Activated CD4-positive, alpha-beta T cell treated with anti-CD3 and anti-CD28 coated beads, Interleukin-2, Interleukin-6, amounts not matched to agents 100 ng/mL and 50 ng/mL, durations not matched to agents 16 hours and 8 hours (primary cell): ENCODE results near the gene ITGBL1.
"Not testable (repeated sequence)": the region's sequence is repeated elsewhere in the genome, so short reads cannot be mapped to it uniquely, and the experiment has no call there.

Experiments used
- DNase-seq: peaks from one replicate; pipeline ENCODE4 v3.0.0-alpha.2; 2020

The ITGBL1 gene

GRCh38 chr13:101514695-101515275, 62.3 kb downstream of the ITGBL1 start:
- peak; percentile 30 for DNase-seq

- peak; percentile 16 for DNase-seq
Measured at GRCh38 chr13:101515504-101515903, 63.0 kb downstream of the ITGBL1 start.

DNA sequence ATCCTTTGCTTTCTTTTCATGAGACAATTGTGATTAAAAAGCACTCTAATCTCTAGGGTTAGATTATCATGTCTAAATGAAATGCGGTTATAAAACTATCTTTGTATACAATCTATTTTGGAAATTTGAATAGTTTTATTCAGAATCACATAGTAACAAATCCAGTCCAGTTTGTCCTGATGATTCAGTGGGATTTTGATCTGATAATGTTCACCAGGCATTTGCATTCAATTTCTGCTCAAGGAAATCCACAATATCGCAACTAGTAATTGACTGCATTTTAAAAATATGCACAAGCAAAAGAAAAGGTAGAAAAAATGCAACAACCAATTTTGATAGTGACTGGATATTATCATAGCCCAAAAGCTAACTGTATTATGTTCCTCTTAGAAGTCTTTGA, 63.8 kb downstream of the ITGBL1 start:
- no peak for DNase-seq

DNA sequence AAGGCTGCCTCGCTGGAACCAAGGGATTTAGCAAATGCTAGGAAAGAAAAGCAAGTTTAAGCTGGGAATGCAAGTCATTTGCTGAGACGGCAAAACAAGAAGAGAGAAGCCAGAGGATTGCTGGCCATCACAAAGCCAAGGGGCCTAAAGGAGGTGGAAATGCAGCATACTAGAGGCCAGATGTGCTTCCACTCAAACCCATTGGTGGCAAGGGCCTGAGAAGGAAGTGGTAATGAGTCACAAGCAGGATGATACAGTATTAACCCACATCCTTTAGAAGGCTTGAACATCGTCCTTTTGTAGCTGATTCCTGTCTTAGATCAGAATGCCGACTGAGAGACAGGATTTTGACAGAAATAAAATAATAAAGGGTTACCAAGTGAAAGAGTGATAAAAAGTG, 68.2 kb downstream of the ITGBL1 start:
- peak; percentile 62 for DNase-seq

GRCh38 chr13:101521371-101521770, 68.9 kb downstream of the ITGBL1 start:
- no peak for DNase-seq

- no peak for DNase-seq
Measured at GRCh38 chr13:101522607-101523006, 70.1 kb downstream of the ITGBL1 start.

DNA sequence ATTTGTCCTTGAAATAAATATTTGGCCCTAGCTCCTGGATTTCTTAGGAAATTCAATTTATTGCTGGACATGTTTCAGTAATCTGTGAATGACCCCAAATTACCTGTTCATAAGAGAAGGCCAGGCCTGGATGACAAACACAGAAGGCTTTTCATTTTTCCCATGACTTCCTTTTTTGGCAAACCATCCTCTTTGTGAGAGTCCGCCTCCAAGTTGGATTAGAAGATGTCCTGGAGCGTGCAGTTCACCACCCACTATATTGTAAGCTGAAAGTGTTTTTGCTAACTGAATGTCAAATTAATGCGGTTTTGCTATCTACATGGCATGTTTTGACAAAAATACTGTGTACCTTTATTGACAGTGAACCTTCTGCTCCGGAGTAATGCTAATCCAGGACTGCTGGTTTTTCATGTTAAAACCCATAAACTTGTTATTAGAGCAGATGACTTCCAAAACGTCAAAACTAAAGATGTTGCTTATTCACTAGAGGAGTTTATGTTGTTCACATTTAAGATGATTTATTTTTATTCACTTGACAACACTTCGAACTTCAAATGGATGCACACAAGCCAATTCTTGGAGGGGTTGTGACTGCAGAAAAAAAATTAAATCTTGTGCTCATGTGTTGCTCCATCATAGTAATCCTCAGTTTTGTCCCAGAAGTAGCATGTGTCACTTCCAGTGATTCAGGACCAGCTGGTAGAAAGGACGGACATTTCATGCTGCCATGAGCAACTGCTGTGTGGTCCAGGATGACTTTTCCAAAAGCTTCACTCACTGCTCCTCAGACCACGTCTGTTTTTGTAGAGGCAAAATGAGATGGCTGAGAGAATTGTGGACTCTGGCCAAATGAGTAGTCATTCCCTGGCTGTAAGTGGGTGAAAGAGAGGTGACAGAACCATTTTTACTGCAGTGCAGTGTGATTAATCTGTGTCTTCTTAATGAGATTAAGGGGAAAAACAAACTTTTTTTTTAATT, 71.0 kb downstream of the ITGBL1 start:
- DNase-seq = no peak

DNA sequence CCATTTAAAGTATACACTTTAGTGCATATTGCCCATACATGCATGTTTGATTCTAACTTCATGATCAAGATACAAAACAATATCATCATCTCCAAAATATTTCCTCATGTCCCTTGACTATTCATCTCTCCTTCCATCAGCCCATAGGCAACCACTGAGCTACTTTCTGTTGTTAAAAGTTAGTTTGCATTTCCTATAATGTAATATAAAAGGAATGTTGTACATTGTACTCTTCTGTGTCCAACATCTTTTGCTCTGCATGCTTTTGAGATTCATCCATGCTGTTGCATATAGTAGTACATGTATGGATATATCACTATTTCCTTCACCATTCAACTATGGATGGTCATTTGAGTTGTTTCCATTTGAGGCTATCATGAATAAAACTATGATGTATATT, 74.7 kb downstream of the ITGBL1 start:
- no peak for DNase-seq

DNA sequence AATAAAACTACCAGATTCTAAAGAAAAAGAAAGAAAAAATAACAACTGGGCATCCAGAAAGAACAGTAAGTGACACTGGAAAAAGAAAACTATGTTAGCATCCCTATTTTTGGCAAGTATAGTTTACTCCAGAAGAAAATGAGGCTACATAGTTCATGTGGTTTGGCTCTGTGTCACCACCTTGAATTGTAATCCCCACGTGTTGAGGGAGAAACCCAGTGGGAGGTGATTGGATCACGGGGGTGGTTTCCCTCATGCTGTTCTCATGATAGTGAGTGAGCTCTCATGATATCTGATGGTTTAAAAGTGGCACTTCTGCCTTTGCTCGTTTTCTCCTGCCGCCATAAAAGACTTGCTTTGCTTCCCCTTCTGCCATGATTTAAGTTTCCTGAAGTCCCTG, 76.9 kb downstream of the ITGBL1 start:
- DNase-seq = peak; percentile 2

DNA sequence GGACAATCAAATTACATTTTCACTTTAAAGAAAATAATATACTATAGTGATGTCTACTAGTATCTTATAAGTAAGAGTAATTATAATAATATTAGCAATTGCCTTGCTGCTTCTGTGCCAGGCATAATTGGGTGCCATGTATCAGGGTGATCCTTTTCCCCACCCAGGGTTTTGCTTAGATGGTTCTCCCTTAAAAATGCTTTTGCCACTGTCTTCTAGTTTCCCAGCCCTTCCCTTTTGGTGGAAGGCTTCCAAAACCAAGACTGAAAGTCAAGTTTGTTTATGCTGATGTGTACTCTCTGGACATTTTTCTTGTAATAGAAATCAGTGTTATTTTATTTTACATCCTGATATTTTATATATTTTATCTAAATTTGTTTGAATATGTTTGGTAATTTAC, 77.8 kb downstream of the ITGBL1 start:
- DNase-seq = no peak

DNA sequence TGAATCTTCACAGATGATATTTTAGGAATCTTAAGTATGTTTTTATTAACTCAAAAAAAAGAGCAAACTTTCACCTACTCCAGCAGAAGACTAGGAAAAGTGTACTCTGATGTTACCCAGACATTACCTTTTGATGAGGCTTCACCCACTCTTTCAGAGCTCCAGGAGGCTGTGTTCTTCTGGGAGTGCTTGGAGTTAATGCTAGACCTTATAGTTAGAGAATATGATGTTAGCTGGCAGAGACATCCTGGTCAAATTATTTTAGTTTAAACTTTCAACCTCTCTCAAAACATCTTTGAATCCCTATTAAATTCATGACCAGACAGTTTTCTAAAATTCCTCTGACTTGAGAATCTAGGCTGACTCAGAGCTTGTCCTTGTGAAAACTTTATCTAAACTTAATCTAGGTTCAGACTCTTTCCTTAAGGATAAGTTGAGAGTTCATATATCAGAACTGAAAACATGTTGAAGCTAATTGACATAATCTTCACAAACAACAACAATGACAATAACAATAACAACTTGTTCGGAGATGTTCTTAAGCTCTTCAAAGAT, 82.8 kb downstream of the ITGBL1 start:
- DNase-seq = no peak

GRCh38 chr13:101536079-101536478, 83.6 kb downstream of the ITGBL1 start:
- no peak for DNase-seq

GRCh38 chr13:101544544-101544943, 92.1 kb downstream of the ITGBL1 start:
- DNase-seq = not testable (repeated sequence)

GRCh38 chr13:101544979-101545378, 92.5 kb downstream of the ITGBL1 start:
- DNase-seq = no peak

DNA sequence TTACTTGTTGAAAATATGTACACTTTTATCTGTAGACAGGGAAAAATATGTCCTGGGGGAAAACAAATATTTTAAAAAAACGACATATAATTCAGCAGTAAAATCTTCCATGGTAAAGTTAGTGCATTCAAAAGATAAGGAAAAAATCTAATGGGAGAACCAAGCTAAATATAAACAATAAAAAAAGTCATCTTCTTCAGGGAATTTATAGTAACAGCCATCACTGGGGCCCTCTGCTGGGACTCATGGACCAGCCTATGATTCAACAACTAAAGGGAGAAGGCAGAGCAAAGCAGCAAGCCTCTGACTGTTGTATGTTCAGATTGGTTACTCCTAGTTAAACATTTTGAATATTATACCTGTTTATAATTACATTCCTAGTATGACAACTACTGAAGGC, 93.0 kb downstream of the ITGBL1 start:
- DNase-seq = no peak

DNA sequence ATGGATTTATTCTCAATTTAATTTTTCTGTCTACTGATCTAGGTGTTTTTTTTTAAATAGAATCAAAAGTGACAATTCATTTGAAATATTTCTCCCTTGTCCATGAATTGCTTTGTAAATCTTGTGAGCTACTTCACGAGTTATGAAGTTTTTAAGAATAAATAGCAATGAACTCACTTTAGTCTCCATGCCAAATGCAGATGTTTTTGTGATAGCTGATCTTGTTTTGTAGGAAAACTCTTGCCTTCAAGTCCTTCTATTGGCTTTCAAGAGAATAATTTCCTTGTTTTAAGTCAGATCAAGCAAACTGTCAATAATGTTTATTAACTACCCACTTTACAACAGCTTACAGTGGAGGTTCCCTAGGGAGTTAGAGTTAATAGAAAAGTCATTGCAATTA, 99.8 kb downstream of the ITGBL1 start:
- no peak for DNase-seq

DNA sequence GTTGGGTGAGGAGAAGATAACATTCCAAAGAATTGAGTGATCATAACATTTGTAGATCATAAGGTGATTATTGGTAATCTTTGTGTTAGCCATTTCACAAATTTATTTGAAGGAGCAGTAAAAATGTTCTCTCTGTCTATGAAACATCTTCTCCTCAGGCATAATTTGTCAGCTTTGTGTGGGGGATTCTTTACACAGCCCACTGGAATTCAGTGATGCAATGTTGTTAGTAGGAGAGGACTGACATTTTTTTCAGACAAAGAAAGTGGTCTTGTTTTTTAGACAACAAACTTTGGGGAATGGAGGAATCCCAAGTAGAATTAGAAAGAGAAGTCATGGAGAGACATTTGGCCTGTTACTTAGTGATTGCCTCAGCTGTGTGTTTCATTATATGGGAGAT, 100.3 kb downstream of the ITGBL1 start:
- no peak for DNase-seq

GRCh38 chr13:101554420-101555125, 102.1 kb downstream of the ITGBL1 start:
- DNase-seq = no peak

- no peak for DNase-seq
Measured at GRCh38 chr13:101555610-101556009, 103.1 kb downstream of the ITGBL1 start.

- no peak for DNase-seq
Measured at GRCh38 chr13:101556676-101557123, 104.2 kb downstream of the ITGBL1 start.

GRCh38 chr13:101565317-101565716, 112.8 kb downstream of the ITGBL1 start:
- no peak for DNase-seq

DNA sequence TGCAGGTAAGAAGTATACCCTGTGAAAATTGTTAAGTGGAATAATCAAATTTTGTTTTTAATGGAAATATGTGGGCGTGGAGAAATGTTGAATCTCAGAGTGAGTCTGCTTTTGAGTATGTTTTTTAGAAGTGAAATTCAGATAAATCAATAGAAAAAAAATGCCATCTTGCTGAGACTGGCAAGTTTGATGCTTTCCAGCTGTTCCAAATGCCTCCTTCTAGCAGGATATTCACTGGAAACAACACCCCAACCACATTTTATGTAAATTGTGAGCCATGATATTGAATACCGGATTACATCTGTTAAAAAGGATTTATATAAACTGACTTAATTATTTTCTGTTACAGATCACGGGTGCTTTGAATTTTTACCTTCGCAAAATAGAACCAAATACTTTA, 115.4 kb downstream of the ITGBL1 start:
- no peak for DNase-seq

DNA sequence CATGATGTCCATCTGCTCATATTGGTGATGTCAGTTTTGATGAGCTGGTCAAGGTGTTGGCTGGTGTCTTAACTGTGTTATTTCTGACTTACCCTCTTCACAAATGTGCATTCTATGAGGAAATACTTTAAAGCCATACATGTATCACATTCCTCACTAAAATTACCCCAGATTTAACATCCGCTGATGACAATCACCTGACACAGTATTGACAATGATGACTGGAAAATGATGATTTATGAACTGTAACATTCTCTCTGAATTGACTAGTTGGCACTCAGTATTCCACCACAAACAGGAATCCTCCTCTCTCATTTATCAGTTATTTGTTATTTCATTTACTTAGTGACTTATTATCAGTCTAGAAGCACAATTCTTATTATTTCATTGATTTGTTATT, 117.3 kb downstream of the ITGBL1 start:
- DNase-seq = no peak
